NCI-H748 (cell line): ENCODE results near the gene SUMO3.
A peak's percentile ranks its signal among the peaks of the same experiment; 100 is the strongest.

Experiments
- DNase-seq: peaks from one replicate; lab custom pipeline; 2025; ENCODE audit not compliant: unreplicated experiment; lab: John Stamatoyannopoulos, UW

SUMO3 gene

GRCh38 chr21:44780767-44781459 lies 36.9 kb downstream of the SUMO3 start:
- DNase-seq: no peak

GRCh38 chr21:44780137-44780502 lies 37.7 kb downstream of the SUMO3 start:
- DNase-seq: no peak

- DNase-seq: no peak
These were observed 38.3 kb downstream of the SUMO3 start for GRCh38 chr21:44779417-44780136.

GRCh38 chr21:44778983-44779382 lies 38.9 kb downstream of the SUMO3 start:
- DNase-seq: no peak

GRCh38 chr21:44778499-44778911 lies 39.4 kb downstream of the SUMO3 start:
- DNase-seq: no peak

- no peak for DNase-seq
These were observed 39.8 kb downstream of the SUMO3 start for GRCh38 chr21:44778094-44778493.

- DNase-seq: no peak
These were observed 42.9 kb downstream of the SUMO3 start for GRCh38 chr21:44774972-44775371.

GRCh38 chr21:44773291-44773932 lies 44.5 kb downstream of the SUMO3 start:
- peak; percentile 55 for DNase-seq

GRCh38 chr21:44771896-44772525 lies 45.9 kb downstream of the SUMO3 start:
- no peak for DNase-seq

GRCh38 chr21:44767834-44768831 lies 49.7 kb downstream of the SUMO3 start:
- no peak for DNase-seq

GRCh38 chr21:44766818-44767354 lies 51.0 kb downstream of the SUMO3 start:
- DNase-seq: no peak

GRCh38 chr21:44766014-44766817 lies 51.6 kb downstream of the SUMO3 start:
- no peak for DNase-seq

GRCh38 chr21:44765231-44766013 lies 52.4 kb downstream of the SUMO3 start:
- DNase-seq: peak; percentile 31

GRCh38 chr21:44764319-44765230 lies 53.3 kb downstream of the SUMO3 start:
- DNase-seq: no peak

GRCh38 chr21:44763451-44764318 lies 54.2 kb downstream of the SUMO3 start:
- no peak for DNase-seq

- no peak for DNase-seq
These were observed 54.8 kb downstream of the SUMO3 start for GRCh38 chr21:44763050-44763378.
